Astrocyte (in vitro differentiated cells and primary cell): ENCODE measurements around the gene EDARADD. TPM values are rescaled to one million over a fixed set of nuclear protein-coding genes. Genes with fewer than 3 reads are reported as not detected.

Experiments used
- DNase-seq: peaks from one replicate; pipeline ENCODE4 v3.0.0-alpha.2; 2010; ENCODE audit warnings: low read depth
- FAIRE-seq: peaks from 2 replicates; lab custom pipeline; 2011; peaks lifted over from hg19 to GRCh38; lab: Jason Lieb, UNC
- H2AFZ ChIP-seq: 2 replicates; pipeline ENCODE4 v1.6.0; 2012; ENCODE audit warnings: low read depth, low read length, inconsistent platforms
- H3K27ac ChIP-seq: 2 replicates; pipeline ENCODE4 v1.5.1; 2011; ENCODE audit warnings: low read depth, low read length, inconsistent platforms
- H3K27me3 ChIP-seq: 2 replicates; pipeline ENCODE4 v1.6.0; 2011; ENCODE audit warnings: low read length, inconsistent platforms; ENCODE audit not compliant: insufficient read depth
- H3K36me3 ChIP-seq: 2 replicates; pipeline ENCODE4 v1.5.1; 2011; ENCODE audit warnings: low read length, inconsistent platforms; ENCODE audit not compliant: insufficient read depth
- H3K4me1 ChIP-seq: 2 replicates; pipeline ENCODE4 v1.5.1; 2011; ENCODE audit warnings: low read length, inconsistent platforms; ENCODE audit not compliant: insufficient read depth
- H3K4me2 ChIP-seq: 2 replicates; pipeline ENCODE4 v1.6.0; 2012; ENCODE audit warnings: low read length, inconsistent platforms
- H3K4me3 ChIP-seq: 2 replicates; pipeline ENCODE4 v1.5.1; 2011; ENCODE audit warnings: low read depth, mild to moderate bottlenecking, low read length, inconsistent platforms; ENCODE audit not compliant: insufficient read depth
- H3K79me2 ChIP-seq: 2 replicates; pipeline ENCODE4 v1.6.0; 2012; ENCODE audit warnings: mild to moderate bottlenecking, low read length, inconsistent platforms; ENCODE audit not compliant: insufficient read depth
- H3K9ac ChIP-seq: 2 replicates; pipeline ENCODE4 v1.6.0; 2012; ENCODE audit warnings: mild to moderate bottlenecking, low read length, inconsistent platforms
- H3K9me3 ChIP-seq: 2 replicates; pipeline ENCODE4 v1.5.1; 2012; ENCODE audit warnings: low read depth, mild to moderate bottlenecking, low read length, inconsistent platforms; ENCODE audit not compliant: insufficient read depth
- H4K20me1 ChIP-seq: 2 replicates; pipeline ENCODE4 v1.6.0; 2012; ENCODE audit warnings: low read length, inconsistent platforms; ENCODE audit not compliant: insufficient read depth
- H3K27ac Mint-ChIP-seq: one replicate; pipeline ENCODE4 v1.8.0; 2021; ENCODE audit warnings: mild to moderate bottlenecking, mixed read lengths; ENCODE audit not compliant: unreplicated experiment
- H3K27me3 Mint-ChIP-seq: one replicate; pipeline ENCODE4 v1.8.0; 2021; ENCODE audit warnings: low read depth, mixed read lengths; ENCODE audit not compliant: unreplicated experiment
- H3K36me3 Mint-ChIP-seq: one replicate; pipeline ENCODE4 v1.8.0; 2021; ENCODE audit warnings: low read depth, mixed read lengths; ENCODE audit not compliant: unreplicated experiment
- H3K4me1 Mint-ChIP-seq: one replicate; pipeline ENCODE4 v1.8.0; 2021; ENCODE audit warnings: low read depth, mixed read lengths; ENCODE audit not compliant: unreplicated experiment
- H3K4me3 Mint-ChIP-seq: one replicate; pipeline ENCODE4 v1.8.0; 2021; ENCODE audit warnings: mild to moderate bottlenecking, moderate library complexity, mixed read lengths; ENCODE audit not compliant: unreplicated experiment
- H3K9me3 Mint-ChIP-seq: one replicate; pipeline ENCODE4 v1.8.0; 2021; ENCODE audit warnings: mild to moderate bottlenecking, mixed read lengths; ENCODE audit not compliant: unreplicated experiment
- CTCF ChIP-seq: IDR thresholded peaks from 2 replicates; pipeline ENCODE4 v1.5.1; 2011; ENCODE audit warnings: low read depth, mild to moderate bottlenecking, inconsistent platforms, low read length, moderate library complexity; ENCODE audit not compliant: insufficient read depth
- EZH2 ChIP-seq: IDR thresholded peaks from 2 replicates; pipeline ENCODE4 v1.6.1; 2012; ENCODE audit warnings: mild to moderate bottlenecking, low read length, inconsistent platforms; ENCODE audit not compliant: insufficient read depth
- total RNA-seq: library from RNA; stranded (reverse); gene quantifications from 2 replicates; pipeline ENCODE4 v1.2.1, GENCODE V29; 2021

The EDARADD gene
- total RNA-seq, 1 donor from 2014 or later, result 0.98 TPM

GRCh38 chr1:236491469-236492136, 97.5 kb downstream of the EDARADD start:
- H3K27me3 ChIP-seq, result peaks cover 4% of the 10 kb centered on the region
- FAIRE-seq, result no peak
- H3K27ac ChIP-seq, result no peak overlapping the region
- no peaks in the 10 kb centered on the region for H3K9me3 ChIP-seq
- no peaks in the 10 kb centered on the region for H3K36me3 Mint-ChIP-seq
- no peak overlapping the region for H3K27ac Mint-ChIP-seq
- H3K4me1 Mint-ChIP-seq, result no peaks in the 10 kb centered on the region
- H2AFZ ChIP-seq, result no peak overlapping the region
- TF ChIP-seq EZH2, result no peak
- no peak for TF ChIP-seq CTCF
- DNase-seq, result no peak
- no peak overlapping the region for H3K4me2 ChIP-seq
- no peak overlapping the region for H3K4me3 ChIP-seq
- no peak overlapping the region for H3K9ac ChIP-seq
- no peaks in the 10 kb centered on the region for H3K27me3 Mint-ChIP-seq
- H3K9me3 Mint-ChIP-seq, result no peaks in the 10 kb centered on the region
- H3K4me1 ChIP-seq, result no peaks in the 10 kb centered on the region
- H3K79me2 ChIP-seq, result no peaks in the 10 kb centered on the region
- H4K20me1 ChIP-seq, result no peaks in the 10 kb centered on the region
- no peak overlapping the region for H3K4me3 Mint-ChIP-seq
- H3K36me3 ChIP-seq, result no peaks in the 10 kb centered on the region

- H3K27me3 Mint-ChIP-seq, result no peaks in the 10 kb centered on the region
- Histone ChIP-seq H3K4me2 (no peak overlapping the region), H3K36me3 (no peaks in the 10 kb centered on the region), H3K4me3 (no peak overlapping the region), H3K27me3 (peaks cover 4% of the 10 kb centered on the region), H3K9ac (no peak overlapping the region), H3K4me1 (no peaks in the 10 kb centered on the region), H3K79me2 (no peaks in the 10 kb centered on the region), H4K20me1 (no peaks in the 10 kb centered on the region), H2AFZ (no peak overlapping the region), H3K27ac (no peak overlapping the region), H3K9me3 (no peaks in the 10 kb centered on the region)
- H3K4me3 Mint-ChIP-seq, result no peak overlapping the region
- H3K9me3 Mint-ChIP-seq, result no peaks in the 10 kb centered on the region
- DNase-seq (no peak), FAIRE-seq (no peak)
- no peak overlapping the region for H3K27ac Mint-ChIP-seq
- TF ChIP-seq EZH2 (no peak), CTCF (no peak)
- no peaks in the 10 kb centered on the region for H3K4me1 Mint-ChIP-seq
- H3K36me3 Mint-ChIP-seq, result no peaks in the 10 kb centered on the region
Observed at GRCh38 chr1:236492378-236492777, 98.3 kb downstream of the EDARADD start.

GRCh38 chr1:236494082-236494481, 100.0 kb downstream of the EDARADD start:
- no peak for TF ChIP-seq EZH2
- TF ChIP-seq CTCF, result no peak
- Histone ChIP-seq H3K9ac (no peak overlapping the region), H3K4me3 (no peak overlapping the region), H3K79me2 (no peaks in the 10 kb centered on the region), H2AFZ (no peak overlapping the region), H3K27ac (no peak overlapping the region), H3K36me3 (no peaks in the 10 kb centered on the region), H3K4me1 (no peaks in the 10 kb centered on the region), H4K20me1 (no peaks in the 10 kb centered on the region), H3K4me2 (no peak overlapping the region), H3K9me3 (no peaks in the 10 kb centered on the region), H3K27me3 (peaks cover 4% of the 10 kb centered on the region)
- no peak overlapping the region for H3K27ac Mint-ChIP-seq
- no peak for FAIRE-seq
- no peaks in the 10 kb centered on the region for H3K9me3 Mint-ChIP-seq
- no peaks in the 10 kb centered on the region for H3K27me3 Mint-ChIP-seq
- DNase-seq, result no peak
- H3K36me3 Mint-ChIP-seq, result no peaks in the 10 kb centered on the region
- no peak overlapping the region for H3K4me3 Mint-ChIP-seq
- H3K4me1 Mint-ChIP-seq, result no peaks in the 10 kb centered on the region
